Limb (tissue), 2 donors: ENCODE data around the gene JOSD1.
A peak's percentile ranks its signal among the peaks of the same experiment; 100 is the strongest.

Experiments
- DNase-seq, 2 donors: peaks; one replicate each; pipeline ENCODE4 v3.0.0-alpha.2; 2016; ENCODE audit errors: extremely low spot score in 2 of 2

The JOSD1 gene

GRCh38 chr22:38700789-38701628 lies at the start of gene JOSD1:
Gene JOSD1, minus strand, starts transcription at chr22:38700943. Its CDS starts 956 bp downstream, at chr22:38699987.
- DNase-seq, result peak; percentile 87 to 99

GRCh38 chr22:38750104-38750503 lies 49.4 kb upstream of the JOSD1 start:
- no peak for DNase-seq

GRCh38 chr22:38748487-38749136 lies 47.9 kb upstream of the JOSD1 start:
- no peak for DNase-seq

- no peak for DNase-seq
Measured at GRCh38 chr22:38745676-38746460, 45.1 kb upstream of the JOSD1 start.

- no peak for DNase-seq
Measured at GRCh38 chr22:38744981-38745380, 44.2 kb upstream of the JOSD1 start.

- DNase-seq, result no peak
Measured at GRCh38 chr22:38742176-38742942, 41.6 kb upstream of the JOSD1 start.

GRCh38 chr22:38741576-38741975 lies 40.8 kb upstream of the JOSD1 start:
- no peak for DNase-seq

- DNase-seq, result no peak
Measured at GRCh38 chr22:38741166-38741565, 40.4 kb upstream of the JOSD1 start.

GRCh38 chr22:38740754-38741153 lies 40.0 kb upstream of the JOSD1 start:
- DNase-seq, result no peak

- no peak for DNase-seq
Measured at GRCh38 chr22:38740116-38740723, 39.5 kb upstream of the JOSD1 start.

- no peak for DNase-seq
Measured at GRCh38 chr22:38739300-38740055, 38.7 kb upstream of the JOSD1 start.

GRCh38 chr22:38738475-38739070 lies 37.8 kb upstream of the JOSD1 start:
- no peak for DNase-seq

GRCh38 chr22:38737302-38738060 lies 36.7 kb upstream of the JOSD1 start:
- no peak for DNase-seq

- no peak for DNase-seq
Measured at GRCh38 chr22:38736257-38736570, 35.5 kb upstream of the JOSD1 start.

GRCh38 chr22:38735465-38736256 lies 34.9 kb upstream of the JOSD1 start:
- no peak for DNase-seq

- no peak for DNase-seq
Measured at GRCh38 chr22:38735126-38735464, 34.4 kb upstream of the JOSD1 start.

GRCh38 chr22:38734421-38735100 lies 33.8 kb upstream of the JOSD1 start:
- DNase-seq, result no peak
